ENCODE results near the gene AHNAK. TPM values are rescaled to one million over a fixed set of nuclear protein-coding genes. Genes with fewer than 3 reads are reported as not detected.
A peak's percentile ranks its signal among the peaks of the same experiment; 100 is the strongest.
"Not testable (repeated sequence)": the region's sequence is repeated elsewhere in the genome, so short reads cannot be mapped to it uniquely, and the experiment has no call there.

AHNAK gene
- polyA plus RNA-seq, 6 donors from 2014 or later: 2.0 to 45.3 (median 15.9) TPM

- Mint-ChIP-seq H3K9me3 (no peaks in the 10 kb centered on the region), H3K4me3 (no peak overlapping the region), H3K27me3 (peaks cover 11 to 50% (median 30%) of the 10 kb centered on the region in 3 donors), H3K27ac (peak overlapping the region in 2 of 6 donors; percentile 44 to 85), H3K4me1 (peaks cover 0 to 7% (median 2%) of the 10 kb centered on the region in 3 donors), H3K36me3 (no peaks in the 10 kb centered on the region)
- ATAC-seq (ENCODE audit: low read depth in 2 of 2): no peak
- DNase-seq: no peak
Observed at GRCh38 chr11:62500650-62501030, 46.0 kb downstream of the AHNAK start.

- H3K4me3 Mint-ChIP-seq: no peak overlapping the region
- H3K27me3 Mint-ChIP-seq: peaks cover 11 to 44% (median 24%) of the 10 kb centered on the region in 3 donors
- no peak for DNase-seq
- ATAC-seq (ENCODE audit: low read depth in 2 of 2): no peak
- no peaks in the 10 kb centered on the region for H3K9me3 Mint-ChIP-seq
- peaks cover 0 to 1% (median 0%) of the 10 kb centered on the region in 3 donors for H3K4me1 Mint-ChIP-seq
- H3K27ac Mint-ChIP-seq: peak overlapping the region in 2 of 6 donors; percentile 44 to 83
- no peaks in the 10 kb centered on the region for H3K36me3 Mint-ChIP-seq
Observed at GRCh38 chr11:62499944-62500649, 46.5 kb downstream of the AHNAK start.

- ATAC-seq (ENCODE audit: low read depth in 2 of 2); H3K4me1 Mint-ChIP-seq; H3K4me3 Mint-ChIP-seq; DNase-seq; H3K36me3 Mint-ChIP-seq; H3K9me3 Mint-ChIP-seq: not testable (repeated sequence)
- H3K27ac Mint-ChIP-seq: peak overlapping the region in 1 of 6 donors; percentile 86
- H3K27me3 Mint-ChIP-seq: peaks cover 11 to 41% (median 23%) of the 10 kb centered on the region in 3 donors
Observed at GRCh38 chr11:62499311-62499943, 47.2 kb downstream of the AHNAK start.

GRCh38 chr11:62498492-62499286, 47.9 kb downstream of the AHNAK start:
- H3K4me1 Mint-ChIP-seq: no peaks in the 10 kb centered on the region
- no peak overlapping the region for H3K4me3 Mint-ChIP-seq
- H3K36me3 Mint-ChIP-seq: no peaks in the 10 kb centered on the region
- H3K27me3 Mint-ChIP-seq: peaks cover 14 to 41% (median 16%) of the 10 kb centered on the region in 3 donors
- H3K27ac Mint-ChIP-seq: no peak overlapping the region
- no peak for DNase-seq
- no peaks in the 10 kb centered on the region for H3K9me3 Mint-ChIP-seq
- ATAC-seq (ENCODE audit: low read depth in 2 of 2): no peak

- H3K36me3 Mint-ChIP-seq: no peaks in the 10 kb centered on the region
- DNase-seq: no peak
- H3K4me1 Mint-ChIP-seq: no peaks in the 10 kb centered on the region
- H3K4me3 Mint-ChIP-seq: no peak overlapping the region
- no peak for ATAC-seq (ENCODE audit: low read depth in 2 of 2)
- H3K9me3 Mint-ChIP-seq: no peaks in the 10 kb centered on the region
- H3K27me3 Mint-ChIP-seq: peaks cover 15 to 39% (median 15%) of the 10 kb centered on the region in 3 donors
- H3K27ac Mint-ChIP-seq: no peak overlapping the region
Observed at GRCh38 chr11:62498031-62498430, 48.6 kb downstream of the AHNAK start.

- Mint-ChIP-seq H3K9me3 (no peaks in the 10 kb centered on the region), H3K36me3 (no peaks in the 10 kb centered on the region), H3K27ac (no peak overlapping the region), H3K27me3 (peaks cover 8 to 32% (median 12%) of the 10 kb centered on the region in 3 donors), H3K4me1 (no peaks in the 10 kb centered on the region), H3K4me3 (no peak overlapping the region)
- DNase-seq: no peak
- peak in 1 of 2 donors; percentile 41 for ATAC-seq (ENCODE audit: low read depth in 2 of 2)
Observed at GRCh38 chr11:62497132-62497801, 49.3 kb downstream of the AHNAK start.

GRCh38 chr11:62496676-62497075, 49.9 kb downstream of the AHNAK start:
- no peaks in the 10 kb centered on the region for H3K4me1 Mint-ChIP-seq
- ATAC-seq (ENCODE audit: low read depth in 2 of 2) (no peak), DNase-seq (no peak)
- H3K27me3 Mint-ChIP-seq: peaks cover 5 to 26% (median 8%) of the 10 kb centered on the region in 3 donors
- H3K9me3 Mint-ChIP-seq: no peaks in the 10 kb centered on the region
- H3K27ac Mint-ChIP-seq: peak overlapping the region in 1 of 6 donors; percentile 21
- no peak overlapping the region for H3K4me3 Mint-ChIP-seq
- H3K36me3 Mint-ChIP-seq: no peaks in the 10 kb centered on the region

- no peaks in the 10 kb centered on the region for H3K4me1 Mint-ChIP-seq
- H3K9me3 Mint-ChIP-seq: no peaks in the 10 kb centered on the region
- no peak for ATAC-seq (ENCODE audit: low read depth in 2 of 2)
- no peak for DNase-seq
- H3K27ac Mint-ChIP-seq: no peak overlapping the region
- H3K36me3 Mint-ChIP-seq: peaks cover 0 to 6% of the 10 kb centered on the region in 2 donors
- peaks cover 4 to 20% (median 14%) of the 10 kb centered on the region in 3 donors for H3K27me3 Mint-ChIP-seq
- no peak overlapping the region for H3K4me3 Mint-ChIP-seq
Observed at GRCh38 chr11:62494246-62494645, 52.4 kb downstream of the AHNAK start.

- Mint-ChIP-seq H3K9me3 (no peaks in the 10 kb centered on the region), H3K27ac (no peak overlapping the region)
Observed at GRCh38 chr11:62493801-62494200, 52.8 kb downstream of the AHNAK start.

GRCh38 chr11:62492586-62492985, 54.0 kb downstream of the AHNAK start:
- no peak for ATAC-seq (ENCODE audit: low read depth in 2 of 2)
- Mint-ChIP-seq H3K27me3 (peaks cover 5 to 20% (median 15%) of the 10 kb centered on the region in 3 donors), H3K4me1 (no peaks in the 10 kb centered on the region), H3K27ac (no peak overlapping the region), H3K9me3 (no peaks in the 10 kb centered on the region), H3K36me3 (peaks cover 0 to 8% of the 10 kb centered on the region in 2 donors), H3K4me3 (no peak overlapping the region)
- DNase-seq: no peak

More at GRCh38 chr11:62493801-62494200, 52.8 kb downstream of the AHNAK start:
- ATAC-seq (ENCODE audit: low read depth in 2 of 2): no peak
- H3K4me3 Mint-ChIP-seq: no peak overlapping the region
- peaks cover 0 to 8% of the 10 kb centered on the region in 2 donors for H3K36me3 Mint-ChIP-seq
- H3K4me1 Mint-ChIP-seq: no peaks in the 10 kb centered on the region
- DNase-seq: no peak
- H3K27me3 Mint-ChIP-seq: peaks cover 4 to 20% (median 15%) of the 10 kb centered on the region in 3 donors

GRCh38 chr11:62491571-62492329, 54.9 kb downstream of the AHNAK start:
- Mint-ChIP-seq H3K4me1 (no peaks in the 10 kb centered on the region), H3K36me3 (peaks cover 0 to 8% of the 10 kb centered on the region in 2 donors), H3K4me3 (no peak overlapping the region), H3K27ac (no peak overlapping the region), H3K27me3 (peaks cover 8 to 20% (median 16%) of the 10 kb centered on the region in 3 donors), H3K9me3 (no peaks in the 10 kb centered on the region)
- no peak for DNase-seq
- ATAC-seq (ENCODE audit: low read depth in 2 of 2): no peak

GRCh38 chr11:62489204-62489603, 57.4 kb downstream of the AHNAK start:
- peak overlapping the region in 2 of 6 donors; percentile 79 to 85 for H3K27ac Mint-ChIP-seq
- ATAC-seq (ENCODE audit: low read depth in 2 of 2) (no peak), DNase-seq (no peak)
- peak overlapping the region in 1 of 8 donors; percentile 64 for H3K4me3 Mint-ChIP-seq
- H3K27me3 Mint-ChIP-seq: peaks cover 12 to 29% (median 29%) of the 10 kb centered on the region in 3 donors
- H3K4me1 Mint-ChIP-seq: no peaks in the 10 kb centered on the region
- peaks cover 0 to 8% of the 10 kb centered on the region in 2 donors for H3K36me3 Mint-ChIP-seq
- H3K9me3 Mint-ChIP-seq: no peaks in the 10 kb centered on the region
